CD4-positive, CD25-positive, alpha-beta regulatory T cell (primary cell): ENCODE measurements around the gene RAB3A. TPM values are rescaled to one million over a fixed set of nuclear protein-coding genes. Genes with fewer than 3 reads are reported as not detected.

Source experiments
- ATAC-seq, 2 donors: fragments of 150-1000 bp; cut with Tn5 transposase; one replicate each; pipeline ENCODE4 v1.10.0; 2021; ENCODE audit warnings: low read depth in 2 of 2, moderate number of reproducible peaks in 2 of 2, moderate library complexity in 1 of 2
- DNase-seq, 3 donors: peaks; one replicate each; pipeline versions ENCODE4 v3.0.0 to v3.0.0-alpha.2; 2012 to 2022; ENCODE audit warnings: mixed read lengths in 1 of 3
- H3K27ac ChIP-seq: one replicate; pipeline ENCODE4 v1.7.0; 2013; ENCODE audit warnings: mild to moderate bottlenecking, low read length; ENCODE audit not compliant: insufficient read depth, poor library complexity, severe bottlenecking
- H3K27me3 ChIP-seq: one replicate; pipeline ENCODE4 v1.7.0; 2013; ENCODE audit warnings: low read length; ENCODE audit not compliant: control insufficient read depth, insufficient read depth
- H3K36me3 ChIP-seq: one replicate; pipeline ENCODE4 v1.7.0; 2013; ENCODE audit warnings: mild to moderate bottlenecking, low read length, moderate library complexity; ENCODE audit not compliant: control insufficient read depth, insufficient read depth
- H3K4me1 ChIP-seq: 2 replicates; pipeline ENCODE4 v1.7.0; 2013; ENCODE audit warnings: mild to moderate bottlenecking, low read length; ENCODE audit not compliant: insufficient read depth, control insufficient read depth, poor library complexity, severe bottlenecking
- H3K4me3 ChIP-seq: one replicate; pipeline ENCODE4 v1.7.0; 2013; ENCODE audit warnings: low read depth, mild to moderate bottlenecking, low read length, moderate library complexity
- H3K9me3 ChIP-seq, 2 experiments: 1 replicate in 1 of 2; 2 replicates in 1 of 2; pipeline ENCODE4 v1.7.0; 2013; ENCODE audit warnings: low read length in 2 of 2, mild to moderate bottlenecking in 1 of 2, moderate library complexity in 1 of 2; ENCODE audit not compliant: control insufficient read depth in 2 of 2
- H3K27ac Mint-ChIP-seq, 3 donors: one replicate each; pipeline ENCODE4 v1.8.0; 2020 to 2022; ENCODE audit warnings: mild to moderate bottlenecking in 3 of 3, mixed read lengths in 3 of 3, moderate library complexity in 2 of 3
- H3K27me3 Mint-ChIP-seq: one replicate; pipeline ENCODE4 v1.8.0; 2022; ENCODE audit warnings: mild to moderate bottlenecking, mixed read lengths
- H3K36me3 Mint-ChIP-seq: one replicate; pipeline ENCODE4 v1.8.0; 2020; ENCODE audit warnings: mixed read lengths
- H3K4me1 Mint-ChIP-seq, 4 donors: one replicate each; pipeline ENCODE4 v1.8.0; 2020 to 2022; ENCODE audit warnings: mixed read lengths in 4 of 4, mild to moderate bottlenecking in 1 of 4
- H3K4me3 Mint-ChIP-seq, 4 donors: one replicate each; pipeline ENCODE4 v1.8.0; 2020 to 2022; ENCODE audit warnings: mild to moderate bottlenecking in 4 of 4, mixed read lengths in 4 of 4, moderate library complexity in 3 of 4
- H3K9me3 Mint-ChIP-seq, 7 donors: one replicate each; pipeline ENCODE4 v1.8.0; 2020 to 2022; ENCODE audit warnings: mixed read lengths in 7 of 7, mild to moderate bottlenecking in 3 of 7, moderate library complexity in 2 of 7
- polyA plus RNA-seq, 4 donors: library from polyadenylated mRNA; unstranded; fragments of 300-500 nt; fragmentation: Illumina TruSeq; gene quantifications; one replicate each; pipeline ENCODE4 v1.2.3, GENCODE V29; 2021
- total RNA-seq: library from RNA; stranded (reverse); gene quantifications from one replicate; pipeline ENCODE4 v1.2.3, GENCODE V29; 2022

Gene RAB3A
- total and polyA plus RNA-seq, 5 donors from 2014 or later = 0.87 to 5.1 (median 1.4) TPM

- Histone ChIP-seq H3K9me3 (no peaks in the 10 kb centered on the region), H3K4me1 (peaks cover 25% of the 10 kb centered on the region), H3K36me3 (no peaks in the 10 kb centered on the region), H3K27me3 (no peaks in the 10 kb centered on the region), H3K4me3 (no peak overlapping the region), H3K27ac (no peak overlapping the region)
- peaks cover 6% of the 10 kb centered on the region for H3K27me3 Mint-ChIP-seq
- H3K4me1 Mint-ChIP-seq = peaks cover 5 to 31% (median 12%) of the 10 kb centered on the region in 4 donors
- peaks cover 0 to 3% (median 0%) of the 10 kb centered on the region in 7 donors for H3K9me3 Mint-ChIP-seq
- H3K27ac Mint-ChIP-seq = peak overlapping the region in 1 of 3 donors; percentile 60
- DNase-seq (no peak), ATAC-seq (no peak)
- peaks cover 3% of the 10 kb centered on the region for H3K36me3 Mint-ChIP-seq
- peak overlapping the region in 1 of 4 donors; percentile 44 for H3K4me3 Mint-ChIP-seq
Observed at GRCh38 chr19:18156841-18157464, 46.9 kb downstream of the RAB3A start.

- Mint-ChIP-seq H3K27me3 (peaks cover 6% of the 10 kb centered on the region), H3K9me3 (peaks cover 0 to 2% (median 0%) of the 10 kb centered on the region in 7 donors), H3K36me3 (peaks cover 3% of the 10 kb centered on the region), H3K27ac (peak overlapping the region in 1 of 3 donors; percentile 60), H3K4me3 (peak overlapping the region in 3 of 4 donors; percentile 1 to 65 (median 44)), H3K4me1 (peaks cover 5 to 37% (median 12%) of the 10 kb centered on the region in 4 donors)
- no peak overlapping the region for H3K4me3 ChIP-seq
- no peak for DNase-seq
- H3K36me3 ChIP-seq = no peaks in the 10 kb centered on the region
- H3K27me3 ChIP-seq = no peaks in the 10 kb centered on the region
- ATAC-seq = no peak
- no peak overlapping the region for H3K27ac ChIP-seq
- peaks cover 27% of the 10 kb centered on the region for H3K4me1 ChIP-seq
- no peaks in the 10 kb centered on the region for H3K9me3 ChIP-seq
Observed at GRCh38 chr19:18156268-18156667, 47.6 kb downstream of the RAB3A start.

GRCh38 chr19:18155095-18156087, 48.5 kb downstream of the RAB3A start:
- peak overlapping the region in 3 of 4 donors; percentile 87 to 93 (median 88) for H3K4me3 Mint-ChIP-seq
- Histone ChIP-seq H3K27me3 (no peaks in the 10 kb centered on the region), H3K4me1 (peaks cover 22% of the 10 kb centered on the region), H3K4me3 (no peak overlapping the region), H3K36me3 (no peaks in the 10 kb centered on the region), H3K9me3 (no peaks in the 10 kb centered on the region), H3K27ac (no peak overlapping the region)
- no peak for ATAC-seq
- no peak for DNase-seq
- H3K36me3 Mint-ChIP-seq = peaks cover 1% of the 10 kb centered on the region
- H3K27ac Mint-ChIP-seq = no peak overlapping the region
- peaks cover 6% of the 10 kb centered on the region for H3K27me3 Mint-ChIP-seq
- peaks cover 5 to 32% (median 12%) of the 10 kb centered on the region in 4 donors for H3K4me1 Mint-ChIP-seq
- peaks cover 0 to 2% (median 0%) of the 10 kb centered on the region in 7 donors for H3K9me3 Mint-ChIP-seq

GRCh38 chr19:18153556-18154134, 50.2 kb downstream of the RAB3A start:
- Mint-ChIP-seq H3K27ac (peak overlapping the region; percentile 38 to 94 (median 93)), H3K4me1 (peaks cover 5 to 29% (median 12%) of the 10 kb centered on the region in 4 donors), H3K27me3 (peaks cover 6% of the 10 kb centered on the region), H3K36me3 (peaks cover 3% of the 10 kb centered on the region), H3K4me3 (peak overlapping the region; percentile 92 to 95 (median 94)), H3K9me3 (peaks cover 0 to 2% (median 0%) of the 10 kb centered on the region in 7 donors)
- ATAC-seq (no peak), DNase-seq (peak; percentile 10 to 38 (median 11))
- Histone ChIP-seq H3K4me1 (peaks cover 22% of the 10 kb centered on the region), H3K27ac (peak overlapping the region; percentile 84), H3K4me3 (peak overlapping the region; percentile 26), H3K27me3 (no peaks in the 10 kb centered on the region), H3K36me3 (no peaks in the 10 kb centered on the region), H3K9me3 (no peaks in the 10 kb centered on the region)

- H3K4me1 Mint-ChIP-seq = peaks cover 5 to 29% (median 12%) of the 10 kb centered on the region in 4 donors
- peak within 1 kb of the TSS; percentile 71 for H3K4me3 ChIP-seq
- peaks cover 0 to 2% (median 0%) of the 10 kb centered on the region in 7 donors for H3K9me3 Mint-ChIP-seq
- H3K4me3 Mint-ChIP-seq = peak within 1 kb of the TSS; percentile 92 to 98 (median 94)
- no peaks in the 10 kb centered on the region for H3K9me3 ChIP-seq
- peaks cover 3% of the 10 kb centered on the region for H3K36me3 Mint-ChIP-seq
- peak; percentile 86 to 87 for ATAC-seq
- H3K27ac Mint-ChIP-seq = peak within 1 kb of the TSS; percentile 92 to 97 (median 95)
- H3K4me1 ChIP-seq = peaks cover 22% of the 10 kb centered on the region
- H3K27me3 ChIP-seq = no peaks in the 10 kb centered on the region
- DNase-seq = peak; percentile 99 to 100 (median 99)
- no peaks in the 10 kb centered on the region for H3K36me3 ChIP-seq
- H3K27ac ChIP-seq = peak within 1 kb of the TSS; percentile 84
- peaks cover 6% of the 10 kb centered on the region for H3K27me3 Mint-ChIP-seq
Observed at GRCh38 chr19:18152817-18153555, 50.9 kb downstream of the RAB3A start, which contains the start of gene PIK3R2. TSS of gene PIK3R2 (plus strand) at chr19:18153163. CDS start at chr19:18155880, 2,717 bp downstream.

- Mint-ChIP-seq H3K9me3 (peaks cover 0 to 2% (median 0%) of the 10 kb centered on the region in 7 donors), H3K36me3 (peaks cover 3% of the 10 kb centered on the region), H3K27ac (peak overlapping the region; percentile 92 to 97 (median 95)), H3K4me3 (peak overlapping the region; percentile 92 to 98 (median 94)), H3K27me3 (peaks cover 6% of the 10 kb centered on the region), H3K4me1 (peaks cover 5 to 29% (median 12%) of the 10 kb centered on the region in 4 donors)
- no peaks in the 10 kb centered on the region for H3K9me3 ChIP-seq
- H3K36me3 ChIP-seq = peaks cover 3% of the 10 kb centered on the region
- peak overlapping the region; percentile 84 for H3K27ac ChIP-seq
- DNase-seq (peak; percentile 96 to 99 (median 97)), ATAC-seq (peak; percentile 68 to 70)
- H3K27me3 ChIP-seq = no peaks in the 10 kb centered on the region
- peaks cover 22% of the 10 kb centered on the region for H3K4me1 ChIP-seq
- H3K4me3 ChIP-seq = peak overlapping the region; percentile 71
Observed at GRCh38 chr19:18152442-18152816, 51.4 kb downstream of the RAB3A start.
